Gastroesophageal sphincter (tissue), 3 donors: ENCODE results near the gene SRPK2.

Experiments used
- CTCF ChIP-seq, 4 experiments: fragments of 200-600 bp in 2 of 4; fragments of 450-650 bp in 2 of 4; sonication (generic) in 1 of 4; IDR thresholded peaks; one replicate each; pipeline ENCODE4 v1.5.1; 2017 to 2019; ENCODE audit warnings: antibody characterized with exemption in 4 of 4, mild to moderate bottlenecking in 2 of 4, moderate library complexity in 2 of 4
- EP300 ChIP-seq: sonication (generic); formaldehyde crosslinking; IDR thresholded peaks from one replicate; pipeline ENCODE4 v1.6.1; 2017; ENCODE audit warnings: antibody characterized with exemption, mild to moderate bottlenecking
- POLR2A ChIP-seq, 2 donors: fragments of 450-650 bp; IDR thresholded peaks; one replicate each; pipeline ENCODE4 v1.6.1; 2017; ENCODE audit warnings: antibody characterized with exemption in 2 of 2, mild to moderate bottlenecking in 2 of 2, moderate library complexity in 1 of 2
- POLR2AphosphoS5 ChIP-seq: sonication (generic); formaldehyde crosslinking; IDR thresholded peaks from one replicate; pipeline ENCODE4 v1.6.1; 2017; ENCODE audit warnings: antibody characterized with exemption

- TF ChIP-seq POLR2A (IDR thresholded peaks at IDR 0.05) = no peak
- no peak for TF ChIP-seq CTCF (IDR thresholded peaks at IDR 0.05)
- TF ChIP-seq EP300 = no peak
- no peak for TF ChIP-seq POLR2AphosphoS5
Observed at GRCh38 chr7:105177026-105177425, 211.7 kb downstream of the SRPK2 start.
